ENCODE results near the gene RGS9.

GRCh38 chr17:65093930-65094329 lies 43.2 kb upstream of the RGS9 start:
- TF ChIP-seq CTCF (IDR thresholded peaks at IDR 0.05) = no peak
- TF ChIP-seq RFX5 (IDR thresholded peaks at IDR 0.05) = no peak
- no peak for TF ChIP-seq RAD21 (conservative IDR thresholded peaks at IDR 0.05 in 1 of 2, IDR thresholded peaks at IDR 0.05 in 1 of 2)
- TF ChIP-seq CBX8 (IDR thresholded peaks at IDR 0.05) = no peak
- no peak for TF ChIP-seq E2F6 (IDR thresholded peaks at IDR 0.05; ENCODE audit: borderline replicate concordance, low read depth)
- TF ChIP-seq POLR2A (IDR thresholded peaks at IDR 0.05; ENCODE audit: low read length) = no peak
- no peak for TF ChIP-seq MAZ (IDR thresholded peaks at IDR 0.05; ENCODE audit: borderline replicate concordance, low read depth, low read length)
- TF ChIP-seq USF2 (IDR thresholded peaks at IDR 0.05) = no peak
- no peak for TF ChIP-seq ZFP36 (IDR thresholded peaks at IDR 0.05; ENCODE audit: borderline replicate concordance, partially characterized antibody)
- no peak for TF ChIP-seq BHLHE40 (IDR thresholded peaks at IDR 0.05; ENCODE audit: low read depth, low read length)
- TF ChIP-seq NR3C1 (IDR thresholded peaks at IDR 0.05) = no peak
- TF ChIP-seq TFCP2L1 (CRISPR knock-in tag; IDR thresholded peaks at IDR 0.05) = no peak
- TF ChIP-seq MAFK (IDR thresholded peaks at IDR 0.05; ENCODE audit: partially characterized antibody) = no peak
- no peak for TF ChIP-seq ZSCAN20 (CRISPR knock-in tag; IDR thresholded peaks at IDR 0.05)

Measured in A549 (cell line).